Smooth muscle cell (in vitro differentiated cells): ENCODE data around the gene TXNL4B. TPM values are rescaled to one million over a fixed set of nuclear protein-coding genes. Genes with fewer than 3 reads are reported as not detected.

Experiments
- DNase-seq: peaks from one replicate; lab custom pipeline; 2025; ENCODE audit not compliant: unreplicated experiment; lab: John Stamatoyannopoulos, UW
- H2AFZ ChIP-seq: fragments of 200-600 bp; sonication (generic); 2 replicates; pipeline ENCODE4 v1.6.0; 2016; ENCODE audit warnings: antibody characterized with exemption, low read depth, mild to moderate bottlenecking
- H3F3A ChIP-seq: fragments of 200-600 bp; sonication (generic); 2 replicates; pipeline ENCODE4 v1.6.0; 2017; ENCODE audit warnings: antibody characterized with exemption, low read depth
- H3K27ac ChIP-seq: fragments of 200-600 bp; sonication (generic); 2 replicates; pipeline ENCODE4 v1.5.1; 2016; ENCODE audit warnings: low read depth, mild to moderate bottlenecking
- H3K27me3 ChIP-seq: fragments of 200-600 bp; sonication (generic); 2 replicates; pipeline ENCODE4 v1.6.1; 2016; ENCODE audit warnings: low read depth, mild to moderate bottlenecking
- H3K36me3 ChIP-seq: fragments of 200-600 bp; sonication (generic); 2 replicates; pipeline ENCODE4 v1.5.1; 2016; ENCODE audit warnings: low read depth
- H3K4me1 ChIP-seq: fragments of 200-600 bp; sonication (generic); 2 replicates; pipeline ENCODE4 v1.5.1; 2016; ENCODE audit warnings: low read depth
- H3K4me2 ChIP-seq: fragments of 200-600 bp; sonication (generic); 2 replicates; pipeline ENCODE4 v1.6.0; 2016; ENCODE audit warnings: mild to moderate bottlenecking
- H3K4me3 ChIP-seq: fragments of 200-600 bp; sonication (generic); 2 replicates; pipeline ENCODE4 v1.5.1; 2016; ENCODE audit warnings: mild to moderate bottlenecking
- H3K79me2 ChIP-seq: fragments of 200-600 bp; sonication (generic); 2 replicates; pipeline ENCODE4 v1.6.0; 2016; ENCODE audit warnings: low read depth, mild to moderate bottlenecking
- H3K9ac ChIP-seq: fragments of 200-600 bp; sonication (generic); 2 replicates; pipeline ENCODE4 v1.6.0; 2016; ENCODE audit warnings: low read depth
- H3K9me3 ChIP-seq: fragments of 200-600 bp; sonication (generic); replicated peaks from 2 replicates; pipeline ENCODE4 v1.5.1; 2016; ENCODE audit warnings: low read depth
- H4K20me1 ChIP-seq: fragments of 200-600 bp; sonication (generic); 2 replicates; pipeline ENCODE4 v1.6.0; 2016; ENCODE audit warnings: low read depth
- WGBS: methylation state at CpG from one replicate; pipeline ENCODE4 v1.1.7; 2016; ENCODE audit warnings: low lambda C conversion rate; 5-methylcytosine and 5-hydroxymethylcytosine counted together
- polyA plus RNA-seq: library from polyadenylated mRNA; unstranded; fragments of >200 nt; fragmentation: Nextera tagmentation; extraction: Ambion mirVana; gene quantifications from 2 replicates; pipeline ENCODE4 v1.2.1, GENCODE V29; 2016
- total RNA-seq: library from RNA; depleted of rRNA; stranded (reverse); fragments of >200 nt; gene quantifications from 2 replicates; pipeline ENCODE4 v1.2.3, GENCODE V29; 2014
- TF ChIP-seq, protein P1 (sequence below): fragments of 200-600 bp; sonication (generic); IDR thresholded peaks from 2 replicates; pipeline ENCODE4 v1.5.1; 2017; ENCODE audit warnings: borderline replicate concordance, mild to moderate bottlenecking, antibody characterized with exemption; ENCODE audit not compliant: insufficient read depth, poor library complexity, severe bottlenecking

TXNL4B gene
- total and polyA plus RNA-seq, 2 experiments from 2014 or later, result 8.4 to 10.5 TPM

DNA sequence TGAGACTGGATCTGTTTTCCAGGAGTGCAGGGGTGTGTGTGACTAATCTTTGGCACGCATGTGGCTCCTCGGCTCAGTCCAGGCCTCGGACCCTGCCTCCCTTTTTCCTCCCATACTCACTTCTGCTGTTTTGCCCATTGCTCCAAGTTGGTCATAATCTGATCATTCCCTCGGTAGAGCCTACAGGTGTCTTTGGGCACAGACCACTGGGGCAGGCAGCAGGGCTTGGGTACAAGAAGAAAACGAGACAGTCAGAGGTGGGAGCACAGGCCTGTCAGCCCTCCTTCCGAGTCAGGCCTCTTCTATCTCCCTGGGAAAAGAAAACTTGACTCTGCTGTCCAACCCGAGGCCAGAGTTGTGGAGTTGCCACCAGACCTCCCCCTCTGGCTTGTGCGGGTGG is 30.0 kb upstream of the TXNL4B start:
- H2AFZ ChIP-seq, result no peak overlapping the region
- no peaks in the 10 kb centered on the region for H3K9me3 ChIP-seq
- H3K4me2 ChIP-seq, result no peak overlapping the region
- H3F3A ChIP-seq, result no peaks in the 10 kb centered on the region
- H3K9ac ChIP-seq, result no peak overlapping the region
- no peaks in the 10 kb centered on the region for H3K4me1 ChIP-seq
- TF ChIP-seq, protein P1, sequence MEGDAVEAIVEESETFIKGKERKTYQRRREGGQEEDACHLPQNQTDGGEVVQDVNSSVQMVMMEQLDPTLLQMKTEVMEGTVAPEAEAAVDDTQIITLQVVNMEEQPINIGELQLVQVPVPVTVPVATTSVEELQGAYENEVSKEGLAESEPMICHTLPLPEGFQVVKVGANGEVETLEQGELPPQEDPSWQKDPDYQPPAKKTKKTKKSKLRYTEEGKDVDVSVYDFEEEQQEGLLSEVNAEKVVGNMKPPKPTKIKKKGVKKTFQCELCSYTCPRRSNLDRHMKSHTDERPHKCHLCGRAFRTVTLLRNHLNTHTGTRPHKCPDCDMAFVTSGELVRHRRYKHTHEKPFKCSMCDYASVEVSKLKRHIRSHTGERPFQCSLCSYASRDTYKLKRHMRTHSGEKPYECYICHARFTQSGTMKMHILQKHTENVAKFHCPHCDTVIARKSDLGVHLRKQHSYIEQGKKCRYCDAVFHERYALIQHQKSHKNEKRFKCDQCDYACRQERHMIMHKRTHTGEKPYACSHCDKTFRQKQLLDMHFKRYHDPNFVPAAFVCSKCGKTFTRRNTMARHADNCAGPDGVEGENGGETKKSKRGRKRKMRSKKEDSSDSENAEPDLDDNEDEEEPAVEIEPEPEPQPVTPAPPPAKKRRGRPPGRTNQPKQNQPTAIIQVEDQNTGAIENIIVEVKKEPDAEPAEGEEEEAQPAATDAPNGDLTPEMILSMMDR, result no peak
- H4K20me1 ChIP-seq, result no peaks in the 10 kb centered on the region
- no peaks in the 10 kb centered on the region for H3K27me3 ChIP-seq
- H3K36me3 ChIP-seq, result no peaks in the 10 kb centered on the region
- H3K79me2 ChIP-seq, result no peaks in the 10 kb centered on the region
- H3K4me3 ChIP-seq, result no peak overlapping the region
- H3K27ac ChIP-seq, result no peak overlapping the region
- DNase-seq, result no peak
- 68% methylated on average over 8 of the region's 8 CpGs for WGBS

GRCh38 chr16:72122916-72123315 is 29.5 kb upstream of the TXNL4B start:
- 85% methylated on average over 11 of the region's 11 CpGs for WGBS
- no peak for DNase-seq
- no peaks in the 10 kb centered on the region for H3K9me3 ChIP-seq

GRCh38 chr16:72122308-72122707 is 28.9 kb upstream of the TXNL4B start:
- H3K4me3 ChIP-seq, result no peak overlapping the region
- H3K27ac ChIP-seq, result no peak overlapping the region
- TF ChIP-seq, protein P1, result no peak
- H3K9me3 ChIP-seq, result no peaks in the 10 kb centered on the region
- no peak overlapping the region for H3K4me2 ChIP-seq
- H3K9ac ChIP-seq, result no peak overlapping the region
- H3K27me3 ChIP-seq, result no peaks in the 10 kb centered on the region
- DNase-seq, result no peak
- H2AFZ ChIP-seq, result no peak overlapping the region
- H3K4me1 ChIP-seq, result no peaks in the 10 kb centered on the region
- no peaks in the 10 kb centered on the region for H3F3A ChIP-seq
- WGBS, result 93% methylated on average over 2 of the region's 2 CpGs
- H3K36me3 ChIP-seq, result no peaks in the 10 kb centered on the region
- no peaks in the 10 kb centered on the region for H3K79me2 ChIP-seq
- H4K20me1 ChIP-seq, result no peaks in the 10 kb centered on the region

More at GRCh38 chr16:72122916-72123315, 29.5 kb upstream of the TXNL4B start:
- no peaks in the 10 kb centered on the region for H3K79me2 ChIP-seq
- H3K27ac ChIP-seq, result no peak overlapping the region
- H3K36me3 ChIP-seq, result no peaks in the 10 kb centered on the region
- H3K9ac ChIP-seq, result no peak overlapping the region
- no peaks in the 10 kb centered on the region for H3K4me1 ChIP-seq
- TF ChIP-seq, protein P1, result no peak
- H2AFZ ChIP-seq, result no peak overlapping the region
- no peaks in the 10 kb centered on the region for H3F3A ChIP-seq
- no peak overlapping the region for H3K4me3 ChIP-seq
- H4K20me1 ChIP-seq, result no peaks in the 10 kb centered on the region
- no peaks in the 10 kb centered on the region for H3K27me3 ChIP-seq
- no peak overlapping the region for H3K4me2 ChIP-seq

DNA sequence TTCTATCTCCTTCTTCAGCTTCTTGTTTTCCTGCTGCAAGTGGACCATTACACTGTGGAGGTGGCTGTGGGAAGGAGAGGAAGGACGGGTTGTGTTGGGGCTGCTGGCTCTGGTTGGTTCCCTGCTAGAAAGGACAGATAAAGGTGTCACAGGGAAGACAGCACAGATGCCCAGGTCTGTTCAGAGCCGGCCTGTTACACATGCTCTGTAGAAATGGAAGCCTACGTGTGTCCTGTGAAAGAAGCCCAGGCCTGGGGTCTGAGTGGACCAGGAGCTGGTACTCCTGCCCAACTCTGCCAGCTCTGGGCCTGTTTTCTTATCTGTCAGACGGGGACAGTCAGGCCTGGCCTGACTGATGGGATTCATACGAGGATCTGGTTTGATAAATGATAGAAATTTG is 26.6 kb upstream of the TXNL4B start:
- Histone ChIP-seq H2AFZ (no peak overlapping the region), H3K27ac (no peak overlapping the region), H3K4me1 (no peaks in the 10 kb centered on the region), H3F3A (no peaks in the 10 kb centered on the region), H3K79me2 (no peaks in the 10 kb centered on the region), H3K36me3 (no peaks in the 10 kb centered on the region), H3K4me2 (no peak overlapping the region), H3K9me3 (no peaks in the 10 kb centered on the region), H3K4me3 (no peak overlapping the region), H3K9ac (no peak overlapping the region), H4K20me1 (no peaks in the 10 kb centered on the region), H3K27me3 (no peaks in the 10 kb centered on the region)
- WGBS, result 89% methylated on average over 5 of the region's 5 CpGs
- no peak for DNase-seq
- TF ChIP-seq, protein P1, result no peak
